Measurements from ENCODE around the gene SMIM1.
"Not testable (repeated sequence)": the region's sequence is repeated elsewhere in the genome, so short reads cannot be mapped to it uniquely, and the experiment has no call there.

Gene SMIM1

GRCh38 chr1:3747522-3747848, 25.1 kb upstream of the SMIM1 start:
- TF ChIP-seq CTCF (IDR thresholded peaks at IDR 0.05; ENCODE audit: insufficient read depth, low read depth, low read length, missing control alignments), result no peak
- no peak for DNase-seq (ENCODE audit: low read depth)
- peak overlapping the region; percentile 53 for H3K4me3 ChIP-seq (ENCODE audit: low read length)

GRCh38 chr1:3747903-3748302, 24.6 kb upstream of the SMIM1 start:
- TF ChIP-seq CTCF (IDR thresholded peaks at IDR 0.05; ENCODE audit: insufficient read depth, low read depth, low read length, missing control alignments), result no peak
- H3K4me3 ChIP-seq (ENCODE audit: low read length), result peak overlapping the region; percentile 53
- no peak for DNase-seq (ENCODE audit: low read depth)

- H3K4me3 ChIP-seq (ENCODE audit: low read length); DNase-seq (ENCODE audit: low read depth): not testable (repeated sequence)
Measured at GRCh38 chr1:3748316-3748900, 24.1 kb upstream of the SMIM1 start.

- no peak for DNase-seq (ENCODE audit: low read depth)
- no peak overlapping the region for H3K4me3 ChIP-seq (ENCODE audit: low read length)
- TF ChIP-seq CTCF (IDR thresholded peaks at IDR 0.05; ENCODE audit: insufficient read depth, low read depth, low read length, missing control alignments), result no peak
Measured at GRCh38 chr1:3749512-3749911, 23.0 kb upstream of the SMIM1 start.

GRCh38 chr1:3750741-3751140, 21.8 kb upstream of the SMIM1 start:
- no peak for DNase-seq (ENCODE audit: low read depth)
- H3K4me3 ChIP-seq (ENCODE audit: low read length), result no peak overlapping the region
- TF ChIP-seq CTCF (IDR thresholded peaks at IDR 0.05; ENCODE audit: insufficient read depth, low read depth, low read length, missing control alignments), result no peak

- no peak for TF ChIP-seq CTCF (IDR thresholded peaks at IDR 0.05; ENCODE audit: insufficient read depth, low read depth, low read length, missing control alignments)
- H3K4me3 ChIP-seq (ENCODE audit: low read length), result no peak within 1 kb of the TSS
- no peak for DNase-seq (ENCODE audit: low read depth)
Measured at GRCh38 chr1:3752400-3752945, 20.1 kb upstream of the SMIM1 start, which contains the start of gene CCDC27. Gene CCDC27 (plus strand): TSS chr1:3752450. CDS start chr1:3752482, 32 bp downstream.

- H3K4me3 ChIP-seq (ENCODE audit: low read length), result no peak overlapping the region
- no peak for TF ChIP-seq CTCF (IDR thresholded peaks at IDR 0.05; ENCODE audit: insufficient read depth, low read depth, low read length, missing control alignments)
- no peak for DNase-seq (ENCODE audit: low read depth)
Measured at GRCh38 chr1:3753656-3754454, 18.7 kb upstream of the SMIM1 start.

Measured in epithelial cell of esophagus (primary cell).